Suppressor macrophage treated with lipopolysaccharide for 4 hours (primary cell): ENCODE data around the gene TMEM39A.

Source experiments
- DNase-seq: peaks from one replicate; pipeline ENCODE4 v3.0.0-alpha.2; 2020

Gene TMEM39A, protein sequence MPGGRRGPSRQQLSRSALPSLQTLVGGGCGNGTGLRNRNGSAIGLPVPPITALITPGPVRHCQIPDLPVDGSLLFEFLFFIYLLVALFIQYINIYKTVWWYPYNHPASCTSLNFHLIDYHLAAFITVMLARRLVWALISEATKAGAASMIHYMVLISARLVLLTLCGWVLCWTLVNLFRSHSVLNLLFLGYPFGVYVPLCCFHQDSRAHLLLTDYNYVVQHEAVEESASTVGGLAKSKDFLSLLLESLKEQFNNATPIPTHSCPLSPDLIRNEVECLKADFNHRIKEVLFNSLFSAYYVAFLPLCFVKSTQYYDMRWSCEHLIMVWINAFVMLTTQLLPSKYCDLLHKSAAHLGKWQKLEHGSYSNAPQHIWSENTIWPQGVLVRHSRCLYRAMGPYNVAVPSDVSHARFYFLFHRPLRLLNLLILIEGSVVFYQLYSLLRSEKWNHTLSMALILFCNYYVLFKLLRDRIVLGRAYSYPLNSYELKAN

GRCh38 chr3:119463171-119464169 lies at the start of gene TMEM39A:
Gene TMEM39A (minus strand): TSS chr3:119463615. CDS start chr3:119462074, 1,541 bp downstream.
- DNase-seq = peak; percentile 100

- DNase-seq = no peak
Measured at GRCh38 chr3:119510690-119511089, 47.3 kb upstream of the TMEM39A start.

DNA sequence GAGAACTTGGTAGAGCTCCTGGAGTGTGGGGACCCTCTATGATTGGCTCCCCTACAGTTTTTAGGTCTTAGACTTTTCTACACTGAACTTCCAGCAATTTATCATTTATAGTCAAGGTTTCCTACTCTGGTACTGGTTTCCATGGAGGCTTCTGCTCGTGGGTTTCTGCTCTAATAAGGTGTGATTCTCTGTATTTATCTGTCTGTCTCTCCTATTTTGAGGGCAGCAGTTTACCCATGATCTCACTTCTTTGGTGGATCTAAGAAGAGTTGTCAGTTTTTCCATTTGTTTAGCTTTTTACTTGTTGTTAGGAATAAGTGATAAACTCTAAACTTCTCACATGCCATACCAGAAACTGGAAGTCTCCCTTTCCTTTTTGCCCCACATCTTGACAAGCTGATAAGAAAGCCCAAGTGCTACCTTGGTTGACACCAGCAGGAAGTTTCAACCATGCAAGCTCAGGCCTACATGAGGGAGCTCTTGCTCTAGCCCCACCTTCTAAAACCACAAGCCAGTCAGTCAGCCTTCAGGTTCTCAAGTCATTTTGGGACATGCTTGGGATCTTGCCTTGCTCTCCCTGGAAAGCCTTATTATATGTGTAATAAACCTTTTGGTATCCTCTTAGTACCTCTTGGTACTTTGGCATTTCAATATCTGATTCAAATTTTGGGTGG lies 44.9 kb upstream of the TMEM39A start:
- DNase-seq = no peak

- no peak for DNase-seq
Measured at GRCh38 chr3:119507404-119507803, 44.0 kb upstream of the TMEM39A start.

DNA sequence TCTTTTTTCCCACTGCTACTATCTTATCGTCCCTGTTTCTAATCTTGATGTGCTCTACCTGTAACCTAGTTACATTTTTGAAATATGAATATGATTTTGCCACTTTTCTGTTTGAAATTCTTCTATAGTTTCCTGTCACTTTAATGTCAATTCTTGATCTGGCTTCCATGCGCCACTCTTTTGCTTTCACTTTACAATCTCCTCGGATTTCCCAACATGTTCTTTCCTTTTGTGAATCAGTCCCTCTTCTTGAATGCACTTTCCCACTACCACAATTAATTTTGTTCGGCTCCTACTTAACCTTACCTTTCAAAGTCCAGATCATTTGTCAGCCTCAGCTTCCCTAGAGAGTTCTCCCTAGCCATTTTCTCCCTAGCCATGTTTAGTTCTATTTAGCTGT lies 43.2 kb upstream of the TMEM39A start:
- DNase-seq = peak; percentile 61

- no peak for DNase-seq
Measured at GRCh38 chr3:119500901-119501300, 37.5 kb upstream of the TMEM39A start.

DNA sequence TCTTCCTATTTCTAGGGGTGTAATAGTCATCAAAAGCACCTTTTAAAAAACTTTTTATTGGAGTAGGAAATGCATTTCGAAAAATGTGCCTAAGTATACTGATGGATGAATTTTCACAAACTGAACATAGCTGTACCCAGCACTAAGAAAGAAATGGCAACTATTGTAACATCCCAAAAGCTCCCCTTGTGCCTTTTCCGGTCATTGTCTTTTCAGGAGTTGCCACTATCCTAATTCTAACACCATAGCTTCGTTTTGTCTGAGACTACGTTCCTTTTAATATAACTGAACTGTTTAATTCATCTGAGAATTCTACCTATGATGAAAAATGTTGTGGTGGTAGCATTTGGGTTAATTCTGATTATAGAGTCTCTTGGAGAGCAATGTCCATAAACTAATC lies 36.9 kb upstream of the TMEM39A start:
- DNase-seq = no peak

GRCh38 chr3:119498186-119499011 lies 35.0 kb upstream of the TMEM39A start, which contains the start of gene TIMMDC1:
Gene TIMMDC1 (plus strand): TSS chr3:119498547. CDS start chr3:119498734, 187 bp downstream.
- peak; percentile 98 for DNase-seq

DNA sequence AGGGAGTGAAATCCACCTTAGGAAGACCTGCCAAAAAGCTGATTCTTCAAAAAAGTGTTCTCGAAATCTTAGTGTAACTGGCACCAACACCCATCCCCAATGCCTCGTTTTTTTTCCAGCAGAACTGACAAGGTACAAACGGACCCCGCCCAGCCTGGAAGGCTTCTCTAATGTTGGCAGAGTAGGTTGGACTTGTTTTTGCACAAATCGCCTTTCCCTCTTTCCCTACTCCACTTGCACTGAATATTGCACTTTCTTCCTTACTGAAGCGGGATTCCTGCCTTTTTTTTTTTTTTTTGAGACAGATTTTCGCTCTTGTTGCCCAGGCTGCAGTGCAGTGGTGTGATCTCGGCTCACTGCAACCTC lies 34.4 kb upstream of the TMEM39A start:
- DNase-seq = no peak

- DNase-seq = no peak
Measured at GRCh38 chr3:119494597-119494996, 31.2 kb upstream of the TMEM39A start.

GRCh38 chr3:119492810-119493209 lies 29.4 kb upstream of the TMEM39A start:
- no peak for DNase-seq

DNA sequence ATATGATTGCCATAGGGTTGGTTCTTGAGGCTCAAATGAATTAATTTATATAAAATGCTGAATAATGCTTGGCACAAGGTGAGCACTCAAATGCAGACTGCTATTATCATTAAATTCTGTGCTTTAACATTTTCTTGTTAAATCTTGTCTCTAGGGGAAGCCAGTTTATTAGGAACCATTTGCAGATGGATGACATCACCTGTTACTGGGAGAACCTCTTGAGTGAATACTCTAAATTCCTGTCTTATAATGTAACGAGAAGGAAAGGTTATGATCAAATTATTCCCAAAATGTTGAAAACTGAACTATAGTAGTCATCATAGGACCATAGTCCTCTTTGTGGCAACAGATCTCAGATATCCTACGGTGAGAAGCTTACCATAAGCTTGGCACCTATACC lies 28.7 kb upstream of the TMEM39A start:
- no peak for DNase-seq

DNA sequence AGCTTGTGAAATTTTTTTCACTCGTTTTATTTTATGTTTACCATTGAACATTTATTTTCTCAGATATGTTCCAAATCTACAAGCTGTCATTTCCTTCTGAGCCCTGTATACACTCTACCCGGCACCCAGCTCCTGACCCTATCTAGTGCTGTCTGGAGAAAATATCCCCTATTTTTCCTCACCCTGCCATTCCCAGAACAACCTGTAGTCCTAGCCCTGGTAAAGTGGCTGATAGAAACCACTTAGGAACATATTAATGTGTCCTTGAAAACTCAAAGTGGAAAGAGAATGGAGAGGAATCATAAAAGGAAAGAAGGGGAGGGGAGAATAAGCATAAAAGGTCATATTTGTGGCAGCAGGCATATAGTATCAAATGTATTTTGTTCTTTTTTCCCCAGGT lies 26.7 kb upstream of the TMEM39A start:
- no peak for DNase-seq

- no peak for DNase-seq
Measured at GRCh38 chr3:119485563-119485962, 22.1 kb upstream of the TMEM39A start.

- no peak for DNase-seq
Measured at GRCh38 chr3:119483101-119483500, 19.7 kb upstream of the TMEM39A start.

GRCh38 chr3:119481079-119481478 lies 17.7 kb upstream of the TMEM39A start:
- no peak for DNase-seq

DNA sequence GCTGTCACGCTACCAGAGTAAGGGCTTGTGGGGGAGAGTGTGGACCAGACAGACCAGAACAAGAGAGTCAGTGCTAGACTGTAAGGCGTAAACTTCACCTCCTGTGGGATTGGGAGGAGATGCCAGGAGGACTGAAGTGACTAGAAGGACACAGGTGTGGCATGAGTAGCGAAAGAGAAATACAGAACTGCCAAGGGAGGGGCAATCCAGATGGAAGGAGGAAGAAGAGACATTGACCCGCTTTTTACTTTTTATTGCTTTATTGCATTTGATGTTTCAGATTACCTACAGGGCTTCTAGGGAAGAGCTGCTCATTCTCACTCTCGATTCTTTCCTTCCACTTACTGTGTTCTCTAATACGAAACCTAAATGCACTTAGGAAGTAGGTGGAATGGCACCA lies 7.5 kb upstream of the TMEM39A start:
- DNase-seq = no peak

DNA sequence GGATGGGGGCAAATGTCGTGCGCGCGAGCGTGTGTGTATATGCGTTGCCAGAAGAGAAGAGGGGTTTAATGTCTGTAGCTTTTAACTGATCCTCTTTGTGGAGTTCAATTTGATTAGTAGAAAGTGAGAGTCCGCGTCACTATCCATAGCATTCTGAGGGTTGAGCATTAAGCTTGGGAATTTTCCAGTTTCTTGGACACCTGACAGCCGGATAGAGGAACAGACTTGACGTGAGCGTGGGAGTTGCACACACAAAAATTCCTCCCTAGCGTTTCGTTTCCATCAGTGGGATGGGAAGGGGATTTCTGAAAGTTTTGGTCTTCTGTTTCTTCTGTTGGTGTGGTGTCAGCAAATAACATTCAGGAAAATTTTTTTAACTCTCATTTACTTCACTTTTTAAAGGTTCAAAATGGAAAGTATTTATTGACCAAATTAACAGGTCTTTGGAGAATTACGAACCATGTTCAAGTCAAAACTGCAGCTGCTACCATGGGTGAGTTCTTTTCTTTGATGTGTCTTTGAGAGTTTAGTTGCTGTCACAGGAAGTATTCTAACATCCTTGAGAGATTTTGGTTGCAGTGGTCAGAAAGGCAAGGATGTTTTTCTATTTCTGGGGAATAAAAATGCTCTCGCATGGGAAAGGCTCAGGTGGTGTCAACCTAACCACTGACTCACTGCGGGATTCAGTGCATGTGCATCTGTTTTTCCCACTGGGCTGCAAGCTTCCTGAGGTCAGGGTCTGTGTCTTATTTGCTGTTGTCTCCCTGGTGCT lies 6.2 kb upstream of the TMEM39A start:
- DNase-seq = peak; percentile 82

GRCh38 chr3:119468041-119468440 lies 4.6 kb upstream of the TMEM39A start:
- peak; percentile 60 for DNase-seq

- peak; percentile 75 for DNase-seq
Measured at GRCh38 chr3:119457246-119457645, 6.2 kb downstream of the TMEM39A start.

DNA sequence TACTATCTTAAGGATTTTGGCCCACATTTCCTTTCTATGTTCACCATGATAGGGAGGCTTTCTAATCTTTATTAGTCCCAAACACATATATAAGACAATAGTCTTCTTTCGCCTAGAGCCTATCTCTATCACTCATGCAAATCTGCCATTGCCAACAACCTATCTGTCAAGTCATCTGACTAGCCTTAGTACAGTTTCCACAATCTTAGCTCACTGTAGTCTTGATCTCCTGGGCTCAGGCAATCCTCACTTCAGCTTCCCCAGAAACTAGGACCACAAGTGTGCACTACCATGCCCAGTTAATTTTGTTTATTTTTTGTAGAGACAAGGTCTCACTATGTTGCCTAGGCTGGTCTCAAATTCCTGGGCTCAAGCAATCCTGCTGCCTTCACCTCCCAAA lies 6.9 kb downstream of the TMEM39A start:
- DNase-seq = no peak
